Naive thymus-derived CD4-positive, alpha-beta T cell (primary cell): ENCODE results near the gene MTMR3. TPM values are rescaled to one million over a fixed set of nuclear protein-coding genes. Genes with fewer than 3 reads are reported as not detected.
A peak's percentile ranks its signal among the peaks of the same experiment; 100 is the strongest.
"Not testable (repeated sequence)": the region's sequence is repeated elsewhere in the genome, so short reads cannot be mapped to it uniquely, and the experiment has no call there.

Source experiments
- ATAC-seq: fragments of 150-1000 bp; cut with Tn5 transposase; 2 replicates; pipeline ENCODE4 v1.10.0; 2021; ENCODE audit warnings: mild to moderate bottlenecking, moderate library complexity
- CTCF ChIA-PET: fragments of 350-600 bp; sonication (Branson Sonifier 250); formaldehyde crosslinking; loops from one replicate; lab custom pipeline; 2021; ENCODE audit warnings: antibody characterized with exemption; lab: Charles Lee
- POLR2A ChIA-PET: fragments of 350-600 bp; sonication (Branson Sonifier 250); formaldehyde crosslinking; loops from one replicate; lab custom pipeline; 2021; ENCODE audit warnings: antibody characterized with exemption, inconsistent platforms; lab: Charles Lee
- DNase-seq, 9 donors: peaks; one replicate each; pipeline versions ENCODE4 v3.0.0 to v3.0.0-alpha.2; 2020 to 2022; ENCODE audit warnings: mixed read lengths in 1 of 9
- H3K27ac ChIP-seq: one replicate; pipeline ENCODE4 v1.7.0; 2013; ENCODE audit warnings: mild to moderate bottlenecking, low read depth, low read length, moderate library complexity
- H3K27me3 ChIP-seq, 2 donors: one replicate each; pipeline ENCODE4 v1.7.0; 2013; ENCODE audit warnings: low read length in 2 of 2, mild to moderate bottlenecking in 2 of 2, moderate library complexity in 2 of 2; ENCODE audit not compliant: control insufficient read depth in 2 of 2, insufficient read depth in 2 of 2
- H3K36me3 ChIP-seq, 3 experiments: 1 replicate in 2 of 3; 2 replicates in 1 of 3; pipeline ENCODE4 v1.7.0; 2013; ENCODE audit warnings: low read length in 3 of 3, mild to moderate bottlenecking in 3 of 3, moderate library complexity in 1 of 3; ENCODE audit not compliant: insufficient read depth in 3 of 3, control insufficient read depth in 2 of 3
- H3K4me1 ChIP-seq, 2 donors: one replicate each; pipeline ENCODE4 v1.7.0; 2013; ENCODE audit warnings: low read length in 2 of 2, mild to moderate bottlenecking in 2 of 2, moderate library complexity in 1 of 2; ENCODE audit not compliant: control insufficient read depth in 2 of 2, insufficient read depth in 2 of 2
- H3K4me3 ChIP-seq: 2 replicates; pipeline ENCODE4 v1.7.0; 2013; ENCODE audit warnings: mild to moderate bottlenecking, low read length
- H3K9me3 ChIP-seq, 3 experiments: 1 replicate in 2 of 3; 2 replicates in 1 of 3; pipeline ENCODE4 v1.7.0; 2013; ENCODE audit warnings: low read length in 3 of 3; ENCODE audit not compliant: control insufficient read depth in 2 of 3
- H3K27ac Mint-ChIP-seq, 9 donors: one replicate each; pipeline ENCODE4 v1.8.0; 2020 to 2022; ENCODE audit warnings: mixed read lengths in 9 of 9, mild to moderate bottlenecking in 8 of 9, moderate library complexity in 5 of 9, inconsistent platforms in 2 of 9
- H3K27me3 Mint-ChIP-seq, 5 donors: one replicate each; pipeline ENCODE4 v1.8.0; 2021 to 2022; ENCODE audit warnings: mixed read lengths in 5 of 5, mild to moderate bottlenecking in 1 of 5
- H3K36me3 Mint-ChIP-seq, 5 donors: one replicate each; pipeline ENCODE4 v1.8.0; 2020 to 2022; ENCODE audit warnings: mixed read lengths in 5 of 5, mild to moderate bottlenecking in 3 of 5, inconsistent platforms in 1 of 5
- H3K4me1 Mint-ChIP-seq, 7 donors: one replicate each; pipeline ENCODE4 v1.8.0; 2020 to 2022; ENCODE audit warnings: mixed read lengths in 7 of 7, mild to moderate bottlenecking in 3 of 7, inconsistent platforms in 1 of 7
- H3K4me3 Mint-ChIP-seq, 10 donors: one replicate each; pipeline ENCODE4 v1.8.0; 2020 to 2022; ENCODE audit warnings: mild to moderate bottlenecking in 10 of 10, mixed read lengths in 10 of 10, moderate library complexity in 6 of 10, inconsistent platforms in 2 of 10
- H3K9me3 Mint-ChIP-seq, 11 donors: one replicate each; pipeline ENCODE4 v1.8.0; 2020 to 2022; ENCODE audit warnings: mixed read lengths in 11 of 11, mild to moderate bottlenecking in 4 of 11, inconsistent platforms in 1 of 11, moderate library complexity in 1 of 11
- intact Hi-C, 2 donors: fragments of 100-400 bp; cut with micrococcal nuclease; formaldehyde crosslinking; loops; one replicate each; pipeline ENCODE4 v1.15.1; 2023
- polyA plus RNA-seq, 2 donors: library from polyadenylated mRNA; unstranded; fragments of 300-500 nt; fragmentation: Illumina TruSeq; gene quantifications; one replicate each; pipeline ENCODE4 v1.2.3, GENCODE V29; 2021
- total RNA-seq, 6 experiments: library from RNA in 5 of 6; stranded (reverse) in 5 of 6; gene quantifications; 1 replicate in 5 of 6; 2 replicates in 1 of 6; pipeline ENCODE4 v1.2.3 and lab custom pipeline; 2021 to 2026

The MTMR3 gene
- total and polyA plus RNA-seq, 7 experiments from 2014 or later: 14.2 to 88.7 (median 60.6) TPM

DNA sequence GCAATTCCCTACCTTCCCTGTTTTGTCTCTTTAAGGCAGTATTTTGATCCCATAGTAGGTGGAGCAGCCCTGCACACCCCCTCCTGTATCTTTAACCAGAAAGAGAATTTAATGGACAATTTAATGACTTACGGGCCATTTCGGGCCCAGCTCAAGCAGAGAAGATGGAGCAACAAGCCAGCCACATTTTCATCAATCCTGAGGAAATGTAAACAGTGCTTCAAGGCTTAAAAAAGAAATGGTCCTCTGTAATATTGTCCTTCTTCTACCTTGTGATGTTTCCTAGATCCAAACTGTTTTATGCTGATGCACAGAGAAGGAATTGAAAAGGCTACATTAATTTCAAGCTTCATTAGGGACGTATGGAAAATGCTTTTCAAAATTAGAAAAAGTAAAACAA, 88.6 kb downstream of the MTMR3 start:
- POLR2A ChIA-PET: interaction anchor here (0.6 kb wide), 1 partner anchor 89 kb away, joined by 3 read pairs; no protein-coding TSS in a partner anchor
- H3K27ac Mint-ChIP-seq: no peak overlapping the region
- Histone ChIP-seq H3K9me3 (no peaks in the 10 kb centered on the region), H3K4me1 (no peaks in the 10 kb centered on the region), H3K36me3 (peaks cover 0 to 8% (median 0%) of the 10 kb centered on the region in 3 experiments), H3K27me3 (no peaks in the 10 kb centered on the region), H3K4me3 (no peak overlapping the region), H3K27ac (no peak overlapping the region)
- intact Hi-C loops: no loop called here
- CTCF ChIA-PET: no interaction called here
- no peak for DNase-seq
- H3K27me3 Mint-ChIP-seq: no peaks in the 10 kb centered on the region
- peaks cover 2 to 25% (median 16%) of the 10 kb centered on the region in 7 donors for H3K4me1 Mint-ChIP-seq
- no peak for ATAC-seq
- peaks cover 0 to 3% (median 0%) of the 10 kb centered on the region in 11 donors for H3K9me3 Mint-ChIP-seq
- H3K36me3 Mint-ChIP-seq: peaks cover 4 to 26% (median 12%) of the 10 kb centered on the region in 5 donors
- no peak overlapping the region for H3K4me3 Mint-ChIP-seq

DNA sequence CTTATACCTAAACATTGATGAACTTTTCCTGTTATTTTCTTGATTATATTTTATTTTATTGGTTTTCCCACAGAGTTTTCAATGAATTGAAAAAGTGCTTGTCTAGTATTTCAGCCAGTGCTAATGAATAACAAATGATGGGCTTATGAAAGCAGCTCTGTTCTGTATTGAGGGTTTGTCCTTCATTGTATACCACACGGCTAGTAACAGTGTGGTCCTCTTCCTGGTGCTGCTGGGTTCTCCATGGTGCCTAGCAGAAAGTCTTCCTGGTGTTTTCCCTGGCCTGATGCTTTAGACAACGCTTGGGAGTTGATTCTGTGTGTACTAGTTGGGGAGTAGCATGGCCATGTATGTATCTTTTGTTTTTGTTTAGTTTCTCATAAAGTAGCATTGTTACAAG, 89.1 kb downstream of the MTMR3 start:
- peak overlapping the region in 2 of 9 donors; percentile 34 to 59 for H3K27ac Mint-ChIP-seq
- intact Hi-C loops: no loop called here
- H3K27me3 Mint-ChIP-seq: no peaks in the 10 kb centered on the region
- ATAC-seq: no peak
- H3K36me3 Mint-ChIP-seq: peaks cover 4 to 24% (median 12%) of the 10 kb centered on the region in 5 donors
- Histone ChIP-seq H3K9me3 (no peaks in the 10 kb centered on the region), H3K27ac (no peak overlapping the region), H3K36me3 (peaks cover 0 to 8% (median 0%) of the 10 kb centered on the region in 3 experiments), H3K27me3 (no peaks in the 10 kb centered on the region), H3K4me3 (no peak overlapping the region), H3K4me1 (no peaks in the 10 kb centered on the region)
- peaks cover 2 to 21% (median 16%) of the 10 kb centered on the region in 7 donors for H3K4me1 Mint-ChIP-seq
- POLR2A ChIA-PET: no interaction called here
- no peak for DNase-seq
- peaks cover 0 to 3% (median 0%) of the 10 kb centered on the region in 11 donors for H3K9me3 Mint-ChIP-seq
- no peak overlapping the region for H3K4me3 Mint-ChIP-seq
- CTCF ChIA-PET: no interaction called here

DNA sequence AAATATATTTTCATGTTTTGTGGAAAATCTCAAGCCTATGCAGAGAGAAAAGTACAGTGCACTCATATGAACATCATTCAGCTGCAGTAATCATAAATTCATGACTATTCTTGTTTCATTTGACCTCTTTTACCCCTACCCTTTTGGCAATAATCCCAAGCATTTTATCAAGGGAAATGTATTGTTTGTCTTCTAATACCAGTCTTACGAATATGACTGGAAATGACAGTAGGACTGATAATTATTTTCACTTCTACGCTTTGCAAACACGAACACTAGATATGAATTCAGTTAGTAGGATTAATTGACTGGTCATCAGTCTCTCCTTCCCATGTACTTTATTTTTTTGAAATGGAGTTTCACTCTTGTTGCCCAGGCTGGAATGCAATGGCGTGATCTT, 90.3 kb downstream of the MTMR3 start:
- ATAC-seq (no peak), DNase-seq (no peak)
- Mint-ChIP-seq H3K27ac (no peak overlapping the region), H3K27me3 (no peaks in the 10 kb centered on the region), H3K9me3 (peaks cover 0 to 3% (median 0%) of the 10 kb centered on the region in 11 donors), H3K4me1 (peaks cover 0 to 15% (median 11%) of the 10 kb centered on the region in 7 donors), H3K36me3 (peaks cover 4 to 20% (median 7%) of the 10 kb centered on the region in 5 donors), H3K4me3 (no peak overlapping the region)
- Histone ChIP-seq H3K27ac (no peak overlapping the region), H3K27me3 (no peaks in the 10 kb centered on the region), H3K4me3 (no peak overlapping the region), H3K9me3 (no peaks in the 10 kb centered on the region), H3K36me3 (peaks cover 0 to 10% (median 0%) of the 10 kb centered on the region in 3 experiments), H3K4me1 (no peaks in the 10 kb centered on the region)
- POLR2A ChIA-PET: no interaction called here
- intact Hi-C loops: no loop called here
- CTCF ChIA-PET: no interaction called here

DNA sequence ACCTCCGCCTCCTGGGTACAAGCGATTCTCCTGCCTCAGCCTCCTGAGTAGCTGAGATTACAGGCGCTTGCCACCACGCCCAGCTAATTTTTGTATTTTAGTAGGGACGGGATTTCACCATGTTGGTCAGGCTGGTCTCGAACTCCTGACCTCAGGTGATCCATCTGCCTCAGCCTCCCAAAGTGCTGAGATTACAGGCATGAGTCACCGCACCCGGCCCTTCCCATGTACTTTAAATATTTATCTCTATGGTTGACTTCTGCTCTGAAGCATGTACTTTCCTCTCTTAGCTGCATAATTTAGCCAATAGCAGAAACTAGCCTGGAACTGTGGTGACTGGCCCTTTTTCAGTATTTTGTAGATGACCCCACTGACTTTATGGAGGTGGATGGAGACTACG, 90.7 kb downstream of the MTMR3 start:
- intact Hi-C loops, CTCF ChIA-PET, H3K27me3 Mint-ChIP-seq, ATAC-seq, H3K9me3 ChIP-seq, DNase-seq, POLR2A ChIA-PET, H3K4me3 ChIP-seq, H3K4me3 Mint-ChIP-seq, H3K27ac Mint-ChIP-seq, H3K27ac ChIP-seq, H3K4me1 ChIP-seq, H3K27me3 ChIP-seq, H3K9me3 Mint-ChIP-seq: not testable (repeated sequence)
- peaks cover 0 to 12% (median 0%) of the 10 kb centered on the region in 3 experiments for H3K36me3 ChIP-seq
- Mint-ChIP-seq H3K36me3 (peaks cover 2 to 17% (median 7%) of the 10 kb centered on the region in 5 donors), H3K4me1 (peaks cover 0 to 12% (median 8%) of the 10 kb centered on the region in 7 donors)

DNA sequence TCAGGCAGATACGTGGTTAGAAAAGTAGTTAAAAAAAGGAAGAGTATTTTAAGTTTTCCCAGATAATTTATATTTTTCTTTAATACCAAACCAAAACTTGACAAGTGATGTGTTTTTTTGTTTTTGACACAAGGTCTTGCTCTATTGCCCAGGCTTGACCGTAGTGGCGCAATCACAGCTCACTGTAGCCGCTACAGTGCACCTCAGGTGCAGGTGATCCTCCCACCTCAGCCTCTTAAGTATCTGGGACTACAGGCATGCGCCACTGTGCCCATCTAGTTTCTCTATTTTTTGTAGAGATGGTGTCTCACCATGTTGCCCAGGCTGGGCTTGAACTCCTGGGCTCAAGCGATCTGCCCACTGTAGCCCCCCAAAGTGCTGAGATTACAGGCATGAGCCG, 92.5 kb downstream of the MTMR3 start:
- Histone ChIP-seq H3K4me3 (no peak overlapping the region), H3K9me3 (no peaks in the 10 kb centered on the region), H3K27me3 (no peaks in the 10 kb centered on the region), H3K4me1 (no peaks in the 10 kb centered on the region), H3K27ac (no peak overlapping the region), H3K36me3 (peaks cover 0 to 29% (median 0%) of the 10 kb centered on the region in 3 experiments)
- peaks cover 0 to 22% (median 5%) of the 10 kb centered on the region in 5 donors for H3K36me3 Mint-ChIP-seq
- DNase-seq (no peak), ATAC-seq (no peak)
- POLR2A ChIA-PET: no interaction called here
- no peak overlapping the region for H3K27ac Mint-ChIP-seq
- H3K4me1 Mint-ChIP-seq: peaks cover 0 to 3% (median 0%) of the 10 kb centered on the region in 7 donors
- no peaks in the 10 kb centered on the region for H3K9me3 Mint-ChIP-seq
- CTCF ChIA-PET: no interaction called here
- H3K27me3 Mint-ChIP-seq: no peaks in the 10 kb centered on the region
- H3K4me3 Mint-ChIP-seq: no peak overlapping the region
- intact Hi-C loops: no loop called here

DNA sequence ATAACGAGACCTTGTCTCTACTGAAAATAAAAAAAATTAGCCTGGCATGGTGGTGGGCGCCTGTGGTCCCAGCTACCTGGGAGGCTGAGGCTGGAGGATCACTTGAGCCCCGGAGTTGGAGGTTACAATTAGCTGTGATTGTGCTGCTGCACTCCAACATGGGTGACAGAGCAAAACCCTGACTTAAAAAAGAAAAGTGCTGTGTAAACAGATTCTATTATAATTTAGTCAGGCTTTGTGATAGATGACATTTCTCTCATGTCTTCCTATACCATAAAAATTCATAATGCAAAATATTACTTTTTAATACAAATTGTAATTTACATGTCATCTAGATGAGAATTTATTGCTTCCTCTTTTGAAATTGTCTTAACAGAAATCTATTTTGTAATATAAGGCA, 94.1 kb downstream of the MTMR3 start:
- POLR2A ChIA-PET: no interaction called here

DNA sequence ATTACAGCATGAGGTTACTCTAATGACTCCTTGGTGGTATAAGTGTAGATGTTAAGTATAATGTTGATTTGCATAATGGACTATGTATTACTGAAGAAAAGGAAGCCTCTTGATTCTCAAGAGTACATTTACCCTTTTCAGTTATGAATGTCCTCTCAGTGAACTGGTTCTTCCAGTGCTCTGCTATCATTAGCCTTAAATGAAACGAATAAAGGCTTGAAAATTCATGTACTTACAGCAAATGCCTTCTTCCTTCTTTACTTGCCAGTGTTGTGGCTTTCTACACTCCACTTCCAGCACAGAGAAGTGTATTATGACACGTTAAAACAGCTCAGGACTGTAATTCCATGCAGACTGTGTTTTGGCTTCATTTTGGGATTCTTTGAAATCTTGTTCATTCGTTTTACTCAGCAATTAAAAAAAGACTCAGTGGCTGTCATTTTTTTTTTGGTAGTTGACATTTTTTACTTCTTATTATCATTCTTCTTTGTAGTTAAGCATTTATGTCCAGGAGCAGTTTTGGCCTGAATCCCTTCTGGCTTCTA, 96.9 kb downstream of the MTMR3 start:
- intact Hi-C loops: no loop called here
- POLR2A ChIA-PET: no interaction called here
- no peaks in the 10 kb centered on the region for H3K9me3 ChIP-seq
- ATAC-seq (no peak), DNase-seq (no peak)
- Mint-ChIP-seq H3K4me3 (no peak overlapping the region), H3K36me3 (peaks cover 0 to 24% (median 6%) of the 10 kb centered on the region in 5 donors), H3K27ac (peak overlapping the region in 2 of 9 donors; percentile 14 to 53), H3K9me3 (no peaks in the 10 kb centered on the region), H3K27me3 (no peaks in the 10 kb centered on the region), H3K4me1 (peaks cover 0 to 6% (median 0%) of the 10 kb centered on the region in 7 donors)
- H3K27me3 ChIP-seq: no peaks in the 10 kb centered on the region
- no peak overlapping the region for H3K4me3 ChIP-seq
- H3K36me3 ChIP-seq: peaks cover 0 to 30% (median 0%) of the 10 kb centered on the region in 3 experiments
- CTCF ChIA-PET: interaction anchor here (0.6 to 0.8 kb wide), 3 partner anchors 44 to 1273 kb away, joined by 3 to 5 read pairs (median 4); no protein-coding TSS in a partner anchor
- H3K4me1 ChIP-seq: no peaks in the 10 kb centered on the region
- no peak overlapping the region for H3K27ac ChIP-seq

More for the DNA sequence above, 94.1 kb downstream of the MTMR3 start:
- H3K4me1 ChIP-seq: no peaks in the 10 kb centered on the region
- peaks cover 2 to 27% (median 6%) of the 10 kb centered on the region in 5 donors for H3K36me3 Mint-ChIP-seq
- intact Hi-C loops: no loop called here
- peaks cover 0 to 2% (median 0%) of the 10 kb centered on the region in 7 donors for H3K4me1 Mint-ChIP-seq
- no peak overlapping the region for H3K4me3 Mint-ChIP-seq
- H3K9me3 Mint-ChIP-seq: no peaks in the 10 kb centered on the region
- no peak overlapping the region for H3K27ac ChIP-seq
- H3K9me3 ChIP-seq: no peaks in the 10 kb centered on the region
- DNase-seq (no peak), ATAC-seq (no peak)
- no peaks in the 10 kb centered on the region for H3K27me3 Mint-ChIP-seq
- CTCF ChIA-PET: no interaction called here
- peaks cover 0 to 33% (median 0%) of the 10 kb centered on the region in 3 experiments for H3K36me3 ChIP-seq
- H3K4me3 ChIP-seq: no peak overlapping the region
- H3K27ac Mint-ChIP-seq: no peak overlapping the region
- no peaks in the 10 kb centered on the region for H3K27me3 ChIP-seq
